VCaP (cell line): ENCODE results near the gene ADGRD1.

Experiments
- H3K27ac ChIP-seq: fragments of 450-650 bp; 2 replicates; pipeline ENCODE4 v1.5.1; 2017
- TF ChIP-seq, protein P1 (sequence below): fragments of 450-650 bp; conservative IDR thresholded peaks from 2 replicates; pipeline ENCODE4 v1.5.1; 2017; ENCODE audit warnings: mild to moderate bottlenecking, moderate library complexity

ADGRD1 gene

GRCh38 chr12:130944878-130945277, 8.8 kb upstream of the ADGRD1 start:
- TF ChIP-seq, protein P1, sequence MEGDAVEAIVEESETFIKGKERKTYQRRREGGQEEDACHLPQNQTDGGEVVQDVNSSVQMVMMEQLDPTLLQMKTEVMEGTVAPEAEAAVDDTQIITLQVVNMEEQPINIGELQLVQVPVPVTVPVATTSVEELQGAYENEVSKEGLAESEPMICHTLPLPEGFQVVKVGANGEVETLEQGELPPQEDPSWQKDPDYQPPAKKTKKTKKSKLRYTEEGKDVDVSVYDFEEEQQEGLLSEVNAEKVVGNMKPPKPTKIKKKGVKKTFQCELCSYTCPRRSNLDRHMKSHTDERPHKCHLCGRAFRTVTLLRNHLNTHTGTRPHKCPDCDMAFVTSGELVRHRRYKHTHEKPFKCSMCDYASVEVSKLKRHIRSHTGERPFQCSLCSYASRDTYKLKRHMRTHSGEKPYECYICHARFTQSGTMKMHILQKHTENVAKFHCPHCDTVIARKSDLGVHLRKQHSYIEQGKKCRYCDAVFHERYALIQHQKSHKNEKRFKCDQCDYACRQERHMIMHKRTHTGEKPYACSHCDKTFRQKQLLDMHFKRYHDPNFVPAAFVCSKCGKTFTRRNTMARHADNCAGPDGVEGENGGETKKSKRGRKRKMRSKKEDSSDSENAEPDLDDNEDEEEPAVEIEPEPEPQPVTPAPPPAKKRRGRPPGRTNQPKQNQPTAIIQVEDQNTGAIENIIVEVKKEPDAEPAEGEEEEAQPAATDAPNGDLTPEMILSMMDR = no peak
- no peak overlapping the region for H3K27ac ChIP-seq

DNA sequence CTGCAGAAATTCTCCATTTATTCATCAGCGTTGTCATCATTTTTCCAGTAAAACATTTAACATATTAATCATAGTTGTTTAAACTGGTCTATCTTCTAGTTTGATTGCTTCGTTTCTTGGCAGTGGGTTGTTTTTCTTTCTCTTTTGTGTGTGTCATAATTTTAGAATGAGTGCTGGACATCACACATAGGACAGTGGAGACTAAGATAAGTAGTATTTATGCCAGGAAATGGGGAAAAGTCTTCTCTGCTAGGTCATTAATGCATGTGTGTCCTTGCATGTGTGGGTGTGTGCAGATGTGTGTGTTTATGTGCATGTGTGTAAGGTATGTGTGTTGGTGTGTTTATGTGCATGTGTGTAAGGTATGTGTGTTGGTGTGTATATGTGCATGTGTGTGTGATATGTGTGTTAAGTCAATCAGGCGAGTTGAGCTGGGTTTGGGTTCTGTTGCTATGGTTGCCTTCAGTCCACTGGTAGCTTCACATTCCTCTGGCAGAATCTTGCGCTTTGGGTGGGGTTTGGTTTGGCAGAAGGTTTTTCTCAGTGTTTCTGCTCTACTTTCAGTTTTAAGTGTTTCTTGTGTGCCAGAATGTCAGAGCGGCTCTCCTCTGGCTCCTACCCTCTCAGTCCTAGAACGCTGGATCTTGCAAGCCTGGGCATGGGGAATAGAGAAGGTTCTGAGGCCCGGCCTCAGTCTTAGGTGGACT, 7.8 kb upstream of the ADGRD1 start:
- no peak overlapping the region for H3K27ac ChIP-seq
- TF ChIP-seq, protein P1 = no peak

GRCh38 chr12:130947028-130947613, 6.6 kb upstream of the ADGRD1 start:
- TF ChIP-seq, protein P1 = no peak
- no peak overlapping the region for H3K27ac ChIP-seq

DNA sequence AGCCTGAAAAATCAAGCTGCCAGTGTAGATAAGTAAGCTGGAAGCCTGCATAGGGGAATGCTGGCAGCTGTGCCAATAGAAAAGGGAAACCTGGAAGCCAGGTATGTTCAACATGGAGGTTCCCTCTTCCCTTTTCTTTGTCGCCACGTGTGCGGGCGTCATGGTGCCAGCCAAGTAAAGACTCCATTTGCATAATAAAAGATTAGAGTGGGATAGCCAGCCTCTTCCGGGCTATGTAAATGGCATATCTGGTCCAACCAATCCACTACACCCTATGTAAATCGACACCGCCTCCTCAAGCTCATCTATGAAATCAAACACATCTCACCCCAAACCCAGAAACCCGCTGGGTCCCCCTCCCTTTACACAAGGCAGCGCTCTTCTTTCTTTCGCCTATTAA, 5.6 kb upstream of the ADGRD1 start:
- H3K27ac ChIP-seq = no peak overlapping the region
- TF ChIP-seq, protein P1 = no peak

GRCh38 chr12:130948751-130949150, 5.0 kb upstream of the ADGRD1 start:
- TF ChIP-seq, protein P1 = no peak
- H3K27ac ChIP-seq = no peak overlapping the region

DNA sequence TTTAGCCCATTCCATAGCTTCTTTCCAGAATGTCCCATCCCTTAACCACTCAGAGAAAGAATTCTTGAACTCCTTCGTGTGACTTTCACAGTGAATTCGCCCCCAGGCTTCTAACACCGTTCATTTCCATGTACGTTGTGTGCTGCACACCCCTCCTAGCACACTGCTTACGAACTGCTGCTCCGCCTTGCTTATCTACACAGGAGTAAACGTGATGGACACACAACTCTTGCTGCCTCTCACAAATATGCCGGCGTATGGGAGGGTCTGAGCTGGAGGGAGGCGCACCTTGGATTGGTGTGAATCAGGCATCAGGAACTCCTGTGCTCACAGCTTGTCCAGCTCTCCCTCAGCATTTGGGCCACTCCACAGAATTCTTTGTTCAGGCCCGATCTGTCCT, 3.9 kb upstream of the ADGRD1 start:
- TF ChIP-seq, protein P1 = no peak
- no peak overlapping the region for H3K27ac ChIP-seq

- H3K27ac ChIP-seq = no peak overlapping the region
- TF ChIP-seq, protein P1 = no peak
Measured at GRCh38 chr12:130951636-130952035, 2.1 kb upstream of the ADGRD1 start.
